GM19452 (cell line): ENCODE measurements around the gene NRK.
"Not testable (repeated sequence)": the region's sequence is repeated elsewhere in the genome, so short reads cannot be mapped to it uniquely, and the experiment has no call there.

Source experiments
- ATAC-seq: cut with Tn5 transposase; IDR thresholded peaks from one replicate; pipeline ENCODE4 v1.9.1; 2021; ENCODE audit not compliant: unreplicated experiment

NRK gene

GRCh38 chrX:105882581-105883275, 60.4 kb downstream of the NRK start:
- no peak for ATAC-seq

GRCh38 chrX:105894721-105895120, 72.4 kb downstream of the NRK start:
- ATAC-seq = no peak

GRCh38 chrX:105909576-105909975, 87.2 kb downstream of the NRK start:
- no peak for ATAC-seq

DNA sequence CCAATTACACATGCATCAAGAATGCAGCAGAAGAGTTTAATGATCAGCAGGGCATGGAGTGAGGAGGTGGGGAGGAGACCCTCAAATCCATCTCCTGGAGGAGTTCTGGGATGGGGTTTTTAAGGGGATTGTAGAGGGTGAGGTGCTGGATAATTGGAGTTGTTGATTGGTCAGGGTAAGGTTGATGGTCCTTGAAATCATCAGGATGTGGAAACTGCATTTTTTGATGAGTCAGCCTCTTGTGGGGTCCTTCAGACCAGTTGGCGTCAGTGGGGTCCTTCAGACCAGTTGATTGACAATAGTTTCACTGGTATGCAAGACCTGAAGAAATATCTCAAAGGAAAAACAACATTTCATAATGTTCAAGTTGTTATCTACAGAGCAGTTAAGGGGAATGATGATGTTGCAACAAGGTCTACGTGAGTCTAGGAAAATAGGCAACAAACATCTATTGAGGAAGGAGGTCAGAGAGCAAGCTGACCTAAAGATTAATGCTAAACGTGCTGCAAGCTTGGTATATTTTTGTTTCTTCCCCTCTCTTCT, 88.3 kb downstream of the NRK start:
- no peak for ATAC-seq

DNA sequence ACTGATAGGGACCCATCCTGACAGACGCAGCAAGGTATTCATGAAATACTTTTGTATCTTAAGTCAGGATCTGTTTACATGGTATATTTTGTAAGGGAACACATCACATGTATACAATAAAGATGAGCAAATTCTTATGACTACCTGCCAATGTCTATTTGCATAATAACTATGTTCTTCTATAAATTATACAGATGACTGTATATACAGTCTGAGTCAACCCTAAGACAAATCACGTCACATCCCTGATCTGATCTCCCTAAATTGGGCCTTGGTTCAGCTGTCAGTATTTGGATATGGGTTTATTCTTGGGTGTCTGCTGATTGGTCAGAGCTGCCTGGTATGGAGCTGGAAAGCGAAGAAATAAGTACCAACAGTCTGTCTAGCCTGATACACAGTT, 122.9 kb downstream of the NRK start:
- ATAC-seq = no peak

- no peak for ATAC-seq
Measured at GRCh38 chrX:105969487-105969886, 147.1 kb downstream of the NRK start.

GRCh38 chrX:105972690-105973386, 150.5 kb downstream of the NRK start:
- ATAC-seq = no peak

GRCh38 chrX:105973387-105973739, 151.0 kb downstream of the NRK start:
- no peak for ATAC-seq

- ATAC-seq = no peak
Measured at GRCh38 chrX:105975382-105975781, 153.0 kb downstream of the NRK start.

DNA sequence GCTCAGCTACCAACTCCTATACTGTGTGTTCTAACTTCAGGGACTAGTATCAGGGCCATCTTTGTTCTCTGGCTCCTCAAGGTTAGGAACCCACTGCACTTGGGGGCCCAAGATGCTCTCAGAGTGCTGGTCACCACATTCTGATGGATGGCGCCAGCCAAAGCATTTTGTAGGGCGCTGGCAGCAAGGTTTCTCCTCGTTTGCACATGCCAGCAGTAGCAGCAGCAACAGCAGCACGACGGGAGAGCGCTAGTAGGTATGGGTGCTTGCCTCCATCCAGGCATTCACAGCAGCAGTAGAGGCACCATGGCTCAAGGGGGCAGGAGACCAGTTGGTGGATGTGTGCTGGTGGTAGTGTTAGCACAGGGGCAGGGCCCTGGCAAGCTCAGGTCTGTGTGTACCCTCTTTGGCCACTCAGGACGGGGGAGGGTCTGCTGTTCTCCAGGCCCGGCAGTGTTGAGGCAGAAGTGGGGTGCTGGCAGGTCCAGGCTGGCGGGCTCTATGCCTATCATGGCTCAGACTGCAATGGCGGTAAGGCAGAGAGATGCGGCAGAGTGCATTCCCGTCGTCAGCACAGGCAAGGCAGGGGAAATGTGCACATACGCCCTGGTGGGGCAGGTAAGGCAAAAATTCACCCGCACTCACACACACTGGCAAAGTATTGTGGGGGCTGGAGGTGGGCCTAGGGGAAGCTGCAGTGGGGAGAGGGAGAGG, 159.6 kb downstream of the NRK start:
- ATAC-seq = no peak

DNA sequence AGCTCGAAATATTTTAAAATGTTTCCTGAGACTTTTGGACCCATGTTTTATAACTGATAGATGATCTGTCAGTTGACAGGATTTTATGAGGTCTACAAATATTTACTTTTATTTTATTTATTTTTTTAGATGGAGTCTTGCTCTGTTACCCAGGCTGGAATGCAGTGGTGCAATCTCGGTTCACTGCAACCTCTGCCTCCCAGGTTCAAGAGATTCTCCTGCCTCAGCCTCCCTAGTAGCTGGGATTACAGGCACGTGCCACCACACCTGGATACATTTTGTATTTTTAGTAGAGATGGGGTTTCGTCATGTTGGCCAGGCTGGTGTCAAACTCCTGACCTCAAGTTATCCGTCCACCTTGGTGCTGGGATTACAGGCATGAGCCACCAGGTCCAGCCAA, 166.1 kb downstream of the NRK start:
- ATAC-seq = not testable (repeated sequence)

GRCh38 chrX:105999294-105999693, 177.0 kb downstream of the NRK start:
- ATAC-seq = no peak

DNA sequence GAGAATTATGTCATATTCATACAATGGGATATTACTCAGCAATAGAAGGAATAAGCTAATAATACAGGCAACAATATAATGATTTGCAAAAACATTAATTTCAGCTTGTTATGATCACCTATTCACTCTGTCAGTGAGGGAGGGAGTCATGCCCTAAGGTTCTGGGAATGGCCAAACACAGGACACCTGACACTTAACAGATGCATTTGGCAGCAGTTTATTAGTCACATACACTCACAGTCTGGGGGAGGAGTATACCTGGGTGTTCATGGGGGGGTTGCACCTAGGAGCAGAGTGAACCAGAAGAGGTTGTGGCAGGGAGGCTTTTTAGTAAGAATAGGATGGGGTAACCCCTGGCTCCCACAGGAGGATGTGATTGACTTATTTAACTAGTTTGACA, 177.9 kb downstream of the NRK start:
- no peak for ATAC-seq

DNA sequence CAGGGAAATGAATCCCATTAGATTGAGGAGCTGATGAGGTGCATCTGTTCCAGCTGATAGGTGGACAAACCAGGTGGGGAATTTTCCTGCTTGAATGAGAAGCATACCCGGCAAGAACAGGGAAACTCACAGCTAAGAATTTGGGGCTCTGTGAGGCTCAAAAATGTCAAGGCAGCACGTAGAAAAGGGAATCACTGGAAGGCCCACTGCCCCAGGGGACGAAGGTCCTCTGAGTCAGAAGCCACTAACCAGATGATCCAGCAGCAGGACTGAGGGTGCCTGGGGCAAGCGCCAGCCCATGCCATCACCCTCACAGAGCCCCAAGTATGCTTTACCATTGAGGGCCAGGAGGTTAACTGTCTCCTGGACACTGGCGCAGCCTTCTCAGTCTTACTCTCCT, 178.3 kb downstream of the NRK start:
- ATAC-seq = not testable (repeated sequence)

- ATAC-seq = no peak
Measured at GRCh38 chrX:106005684-106006083, 183.3 kb downstream of the NRK start.

- no peak for ATAC-seq
Measured at GRCh38 chrX:106007815-106008214, 185.5 kb downstream of the NRK start.
